GM19099 (cell line): ENCODE results near the gene INTS11.

ENCODE experiments used
- POLR2A ChIP-seq: IDR thresholded peaks from 3 replicates; pipeline ENCODE4 v1.6.1; 2011; ENCODE audit warnings: low read depth; ENCODE audit not compliant: insufficient read length; ENCODE audit errors: extremely low read depth

Gene INTS11

GRCh38 chr1:1351511-1352427 lies 27.3 kb upstream of the INTS11 start:
- no peak for TF ChIP-seq POLR2A

- peak; percentile 86 for TF ChIP-seq POLR2A
Observed at GRCh38 chr1:1349256-1350012, 25.0 kb upstream of the INTS11 start, which contains the start of gene DVL1. Gene DVL1, minus strand, starts transcription at chr1:1349418. Its CDS starts 353 bp downstream, at chr1:1349065.

GRCh38 chr1:1348420-1349255 lies 24.2 kb upstream of the INTS11 start:
- no peak for TF ChIP-seq POLR2A

- no peak for TF ChIP-seq POLR2A
Observed at GRCh38 chr1:1347663-1348419, 23.4 kb upstream of the INTS11 start.

- no peak for TF ChIP-seq POLR2A
Observed at GRCh38 chr1:1347026-1347595, 22.7 kb upstream of the INTS11 start.

GRCh38 chr1:1346501-1346890 lies 22.0 kb upstream of the INTS11 start:
- TF ChIP-seq POLR2A = no peak

- TF ChIP-seq POLR2A = no peak
Observed at GRCh38 chr1:1345860-1346500, 21.5 kb upstream of the INTS11 start.

- TF ChIP-seq POLR2A = no peak
Observed at GRCh38 chr1:1345384-1345783, 20.9 kb upstream of the INTS11 start.

GRCh38 chr1:1344655-1345361 lies 20.3 kb upstream of the INTS11 start:
- no peak for TF ChIP-seq POLR2A

- no peak for TF ChIP-seq POLR2A
Observed at GRCh38 chr1:1343811-1344421, 19.5 kb upstream of the INTS11 start.

- no peak for TF ChIP-seq POLR2A
Observed at GRCh38 chr1:1342584-1343115, 18.2 kb upstream of the INTS11 start.

- TF ChIP-seq POLR2A = no peak
Observed at GRCh38 chr1:1342061-1342562, 17.7 kb upstream of the INTS11 start.
